ENCODE measurements around the gene TMEM129.

Gene TMEM129

GRCh38 chr4:1712216-1713002 lies 8.7 kb downstream of the TMEM129 start, which contains the start of gene SLBP:
Gene SLBP, minus strand, starts transcription at chr4:1712319. Its CDS starts 131 bp downstream, at chr4:1712188.
- DNase-seq (ENCODE audit: low read depth) = peak; percentile 100
- TF ChIP-seq, protein P1, sequence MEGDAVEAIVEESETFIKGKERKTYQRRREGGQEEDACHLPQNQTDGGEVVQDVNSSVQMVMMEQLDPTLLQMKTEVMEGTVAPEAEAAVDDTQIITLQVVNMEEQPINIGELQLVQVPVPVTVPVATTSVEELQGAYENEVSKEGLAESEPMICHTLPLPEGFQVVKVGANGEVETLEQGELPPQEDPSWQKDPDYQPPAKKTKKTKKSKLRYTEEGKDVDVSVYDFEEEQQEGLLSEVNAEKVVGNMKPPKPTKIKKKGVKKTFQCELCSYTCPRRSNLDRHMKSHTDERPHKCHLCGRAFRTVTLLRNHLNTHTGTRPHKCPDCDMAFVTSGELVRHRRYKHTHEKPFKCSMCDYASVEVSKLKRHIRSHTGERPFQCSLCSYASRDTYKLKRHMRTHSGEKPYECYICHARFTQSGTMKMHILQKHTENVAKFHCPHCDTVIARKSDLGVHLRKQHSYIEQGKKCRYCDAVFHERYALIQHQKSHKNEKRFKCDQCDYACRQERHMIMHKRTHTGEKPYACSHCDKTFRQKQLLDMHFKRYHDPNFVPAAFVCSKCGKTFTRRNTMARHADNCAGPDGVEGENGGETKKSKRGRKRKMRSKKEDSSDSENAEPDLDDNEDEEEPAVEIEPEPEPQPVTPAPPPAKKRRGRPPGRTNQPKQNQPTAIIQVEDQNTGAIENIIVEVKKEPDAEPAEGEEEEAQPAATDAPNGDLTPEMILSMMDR (IDR thresholded peaks at IDR 0.05; ENCODE audit: low read depth, low read length) = no peak
- TF ChIP-seq, protein P2, sequence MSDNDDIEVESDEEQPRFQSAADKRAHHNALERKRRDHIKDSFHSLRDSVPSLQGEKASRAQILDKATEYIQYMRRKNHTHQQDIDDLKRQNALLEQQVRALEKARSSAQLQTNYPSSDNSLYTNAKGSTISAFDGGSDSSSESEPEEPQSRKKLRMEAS (IDR thresholded peaks at IDR 0.05; ENCODE audit: low read depth, low read length) = peak; percentile 93
- TF ChIP-seq MYC (IDR thresholded peaks at IDR 0.05; ENCODE audit: low read depth, low read length) (peak; percentile 98), POLR2A (IDR thresholded peaks at IDR 0.05; ENCODE audit: extremely low read depth, insufficient read length) (peak; percentile 91)
- peak within 1 kb of the TSS; percentile 100 for H3K4me3 ChIP-seq (ENCODE audit: low read depth, low read length)

GRCh38 chr4:1711571-1712215 lies 9.4 kb downstream of the TMEM129 start:
- peak; percentile 69 for DNase-seq (ENCODE audit: low read depth)
- TF ChIP-seq, protein P2 (IDR thresholded peaks at IDR 0.05; ENCODE audit: low read depth, low read length) = 0 out of 2 replicates have a peak, but pooled peaks have one; percentile 61
- TF ChIP-seq, protein P1 (IDR thresholded peaks at IDR 0.05; ENCODE audit: low read depth, low read length) = no peak
- peak; percentile 40; the same call in 1 of the 2 replicates for TF ChIP-seq MYC (IDR thresholded peaks at IDR 0.05; ENCODE audit: low read depth, low read length)
- no peak for TF ChIP-seq POLR2A (IDR thresholded peaks at IDR 0.05; ENCODE audit: extremely low read depth, insufficient read length)
- peak overlapping the region; percentile 100 for H3K4me3 ChIP-seq (ENCODE audit: low read depth, low read length)

DNA sequence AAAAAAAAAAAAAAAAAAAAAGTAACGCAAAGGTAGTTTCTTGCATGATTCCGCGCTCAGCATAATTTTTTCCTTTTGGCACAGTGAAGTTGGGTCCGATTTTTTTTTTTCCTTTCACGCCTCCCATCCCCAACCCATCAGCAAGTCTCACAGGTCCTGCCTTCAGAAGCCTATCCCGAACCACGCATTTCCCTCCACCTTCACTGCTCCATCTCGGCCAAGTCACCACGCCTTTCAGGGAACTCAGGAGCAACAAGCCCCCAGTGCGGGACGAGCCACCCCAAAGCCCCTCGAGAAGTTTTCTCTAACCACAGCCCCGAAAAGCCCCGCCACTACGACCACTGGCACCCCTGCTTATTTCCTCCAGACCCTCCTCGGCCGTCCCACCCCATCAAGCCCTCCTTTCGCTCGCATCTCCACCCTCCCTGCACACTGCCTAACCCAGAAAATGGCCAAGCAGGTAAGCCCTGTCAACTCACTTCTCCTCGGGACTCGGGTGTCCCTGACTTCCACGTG lies 10.0 kb downstream of the TMEM129 start:
- DNase-seq (ENCODE audit: low read depth) = peak; percentile 36
- no peak for TF ChIP-seq POLR2A (IDR thresholded peaks at IDR 0.05; ENCODE audit: extremely low read depth, insufficient read length)
- no peak for TF ChIP-seq MYC (IDR thresholded peaks at IDR 0.05; ENCODE audit: low read depth, low read length)
- TF ChIP-seq, protein P1 (IDR thresholded peaks at IDR 0.05; ENCODE audit: low read depth, low read length) = no peak
- TF ChIP-seq, protein P2 (IDR thresholded peaks at IDR 0.05; ENCODE audit: low read depth, low read length) = no peak; the same call in 1 of the 2 replicates
- H3K4me3 ChIP-seq (ENCODE audit: low read depth, low read length) = peak overlapping the region; percentile 100

DNA sequence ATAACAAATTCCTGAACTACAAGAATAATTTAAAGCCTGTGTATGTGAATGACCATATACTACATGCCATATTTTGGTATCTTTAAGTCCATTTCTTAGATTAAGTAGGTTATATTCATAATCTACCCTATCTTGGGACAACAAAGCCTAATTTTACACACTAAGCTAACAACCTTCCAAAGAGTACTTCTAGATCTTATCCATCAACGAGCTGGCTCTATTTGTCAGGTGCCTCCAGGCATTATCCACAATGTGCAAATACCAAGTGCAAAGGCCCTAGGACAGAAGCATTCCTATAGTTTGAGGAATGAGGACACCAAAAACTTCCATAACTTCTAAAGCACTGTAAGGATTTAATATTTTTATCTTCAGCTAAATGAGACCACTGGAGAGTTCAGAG lies 12.5 kb downstream of the TMEM129 start:
- TF ChIP-seq, protein P2 (IDR thresholded peaks at IDR 0.05; ENCODE audit: low read depth, low read length) = no peak
- no peak for DNase-seq (ENCODE audit: low read depth)
- H3K4me3 ChIP-seq (ENCODE audit: low read depth, low read length) = peak overlapping the region; percentile 45

DNA sequence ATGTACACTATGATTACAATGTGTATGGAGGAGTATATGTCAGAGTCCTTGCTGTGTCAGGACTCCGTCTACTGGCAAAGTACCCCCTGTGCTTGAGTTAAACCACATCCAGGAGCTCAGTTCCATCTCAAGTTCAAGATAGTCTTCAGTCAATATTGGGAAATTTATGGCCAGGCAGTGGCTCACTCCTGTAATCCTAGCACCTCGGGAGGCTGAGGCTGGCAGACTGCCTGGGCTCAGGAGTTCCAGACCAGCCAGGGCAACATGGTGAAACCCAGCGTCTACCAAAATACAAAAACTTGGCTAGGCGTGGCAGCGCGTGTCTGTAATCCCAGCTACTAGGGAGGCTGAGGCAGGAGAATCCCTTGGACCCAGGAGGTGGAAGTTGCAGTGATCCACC lies 14.8 kb downstream of the TMEM129 start:
- TF ChIP-seq, protein P2 (IDR thresholded peaks at IDR 0.05; ENCODE audit: low read depth, low read length) = no peak
- TF ChIP-seq MYC (IDR thresholded peaks at IDR 0.05; ENCODE audit: low read depth, low read length) (no peak), POLR2A (IDR thresholded peaks at IDR 0.05; ENCODE audit: extremely low read depth, insufficient read length) (no peak)
- TF ChIP-seq, protein P1 (IDR thresholded peaks at IDR 0.05; ENCODE audit: low read depth, low read length) = no peak
- no peak for DNase-seq (ENCODE audit: low read depth)
- no peak overlapping the region for H3K4me3 ChIP-seq (ENCODE audit: low read depth, low read length)

All from NB4 (cell line).